Glutamatergic neuron (in vitro differentiated cells): Measurements from ENCODE around the gene UBE2F. TPM values are rescaled to one million over a fixed set of nuclear protein-coding genes. Genes with fewer than 3 reads are reported as not detected.
A peak's percentile ranks its signal among the peaks of the same experiment; 100 is the strongest.
"Not testable (repeated sequence)": the region's sequence is repeated elsewhere in the genome, so short reads cannot be mapped to it uniquely, and the experiment has no call there.

Source experiments
- DNase-seq: peaks from one replicate; pipeline ENCODE4 v3.0.0; 2022
- H3K27ac Mint-ChIP-seq: one replicate; pipeline ENCODE4 v1.8.0; 2020; ENCODE audit warnings: mild to moderate bottlenecking, mixed read lengths, inconsistent platforms; ENCODE audit not compliant: unreplicated experiment
- H3K27me3 Mint-ChIP-seq: one replicate; pipeline ENCODE4 v1.8.0; 2020; ENCODE audit warnings: mild to moderate bottlenecking, moderate library complexity, mixed read lengths, inconsistent platforms; ENCODE audit not compliant: unreplicated experiment
- H3K36me3 Mint-ChIP-seq: one replicate; pipeline ENCODE4 v1.8.0; 2020; ENCODE audit warnings: mild to moderate bottlenecking, mixed read lengths, inconsistent platforms; ENCODE audit not compliant: unreplicated experiment
- H3K4me1 Mint-ChIP-seq: one replicate; pipeline ENCODE4 v1.8.0; 2020; ENCODE audit warnings: mild to moderate bottlenecking, low read depth, mixed read lengths, inconsistent platforms; ENCODE audit not compliant: unreplicated experiment
- H3K4me3 Mint-ChIP-seq: one replicate; pipeline ENCODE4 v1.8.0; 2020; ENCODE audit warnings: mild to moderate bottlenecking, mixed read lengths, inconsistent platforms; ENCODE audit not compliant: unreplicated experiment
- H3K9me3 Mint-ChIP-seq: one replicate; pipeline ENCODE4 v1.8.0; 2020; ENCODE audit warnings: mild to moderate bottlenecking, moderate library complexity, mixed read lengths, inconsistent platforms; ENCODE audit not compliant: unreplicated experiment
- CTCF ChIP-seq: fragments of 200-600 bp; sonication (generic); IDR thresholded peaks from one replicate; pipeline ENCODE4 v1.5.0; 2021; ENCODE audit not compliant: partially characterized antibody, unreplicated experiment
- total RNA-seq: library from RNA; stranded (reverse); fragmentation: NEBNext Ultra II Directional; extraction: Animal tissue kit (Norgen Biotek cat#: 25700); gene quantifications from one replicate; pipeline ENCODE4 v1.2.1, GENCODE V29; 2021; ENCODE audit not compliant: unreplicated experiment

UBE2F gene
- total RNA-seq, 1 donor from 2014 or later, result 43.0 TPM

- no peak for DNase-seq
- Mint-ChIP-seq H3K4me1 (no peaks in the 10 kb centered on the region), H3K27me3 (peaks cover 2% of the 10 kb centered on the region), H3K27ac (no peak overlapping the region), H3K9me3 (peaks cover 4% of the 10 kb centered on the region), H3K36me3 (peaks cover 3% of the 10 kb centered on the region), H3K4me3 (no peak overlapping the region)
- TF ChIP-seq CTCF, result no peak
Measured at GRCh38 chr2:237952851-237953250, 14.0 kb upstream of the UBE2F start.

- DNase-seq, result no peak
- H3K36me3 Mint-ChIP-seq, result peaks cover 6% of the 10 kb centered on the region
- no peak for TF ChIP-seq CTCF
- H3K9me3 Mint-ChIP-seq, result peaks cover 4% of the 10 kb centered on the region
- H3K4me1 Mint-ChIP-seq, result no peaks in the 10 kb centered on the region
- no peak overlapping the region for H3K27ac Mint-ChIP-seq
- peaks cover 4% of the 10 kb centered on the region for H3K27me3 Mint-ChIP-seq
- no peak overlapping the region for H3K4me3 Mint-ChIP-seq
Measured at GRCh38 chr2:237955640-237956401, 11.0 kb upstream of the UBE2F start.

GRCh38 chr2:237956402-237956736, 10.4 kb upstream of the UBE2F start:
- peak; percentile 54 for DNase-seq
- Mint-ChIP-seq H3K4me3 (no peak overlapping the region), H3K4me1 (no peaks in the 10 kb centered on the region), H3K27ac (no peak overlapping the region), H3K27me3 (peaks cover 4% of the 10 kb centered on the region), H3K36me3 (peaks cover 6% of the 10 kb centered on the region), H3K9me3 (peaks cover 4% of the 10 kb centered on the region)
- TF ChIP-seq CTCF, result peak; percentile 7

GRCh38 chr2:237961637-237962036, 5.2 kb upstream of the UBE2F start:
- H3K36me3 Mint-ChIP-seq, result peaks cover 13% of the 10 kb centered on the region
- H3K27me3 Mint-ChIP-seq, result peaks cover 4% of the 10 kb centered on the region
- no peak for DNase-seq
- no peak overlapping the region for H3K27ac Mint-ChIP-seq
- H3K4me1 Mint-ChIP-seq, result peaks cover 1% of the 10 kb centered on the region
- peaks cover 10% of the 10 kb centered on the region for H3K9me3 Mint-ChIP-seq
- no peak for TF ChIP-seq CTCF
- no peak overlapping the region for H3K4me3 Mint-ChIP-seq

GRCh38 chr2:237962432-237963084, 4.3 kb upstream of the UBE2F start:
- Mint-ChIP-seq H3K4me3 (peak overlapping the region; percentile 30), H3K27me3 (peaks cover 6% of the 10 kb centered on the region), H3K9me3 (peaks cover 7% of the 10 kb centered on the region), H3K36me3 (peaks cover 13% of the 10 kb centered on the region), H3K27ac (no peak overlapping the region), H3K4me1 (peaks cover 2% of the 10 kb centered on the region)
- no peak for TF ChIP-seq CTCF
- DNase-seq, result no peak

- not testable (repeated sequence) for H3K27ac Mint-ChIP-seq, DNase-seq, H3K4me3 Mint-ChIP-seq, H3K9me3 Mint-ChIP-seq
- H3K4me1 Mint-ChIP-seq, result peaks cover 10% of the 10 kb centered on the region
- H3K27me3 Mint-ChIP-seq, result peaks cover 14% of the 10 kb centered on the region
- peaks cover 13% of the 10 kb centered on the region for H3K36me3 Mint-ChIP-seq
Measured at GRCh38 chr2:237963490-237963991, 3.3 kb upstream of the UBE2F start.
